Loucy (cell line): Measurements from ENCODE around the gene SNRPD1.

Source experiments
- H2AFZ ChIP-seq: fragments of 200-600 bp; sonication (generic); 2 replicates; pipeline ENCODE4 v1.6.0; 2016; ENCODE audit warnings: antibody characterized with exemption, mild to moderate bottlenecking, low read length, moderate library complexity
- H3F3A ChIP-seq: fragments of 200-600 bp; 2 replicates; pipeline ENCODE4 v1.6.0; 2016; ENCODE audit warnings: antibody characterized with exemption, low read depth, mild to moderate bottlenecking
- H3K27me3 ChIP-seq: fragments of 200-600 bp; sonication (generic); 2 replicates; pipeline ENCODE4 v1.6.1; 2014; ENCODE audit warnings: low read length, mild to moderate bottlenecking; ENCODE audit not compliant: insufficient read depth, poor library complexity, severe bottlenecking
- H3K36me3 ChIP-seq: fragments of 200-600 bp; sonication (generic); 2 replicates; pipeline ENCODE4 v1.6.1; 2016; ENCODE audit warnings: low read length; ENCODE audit not compliant: insufficient read depth
- H3K4me1 ChIP-seq: fragments of 200-600 bp; sonication (generic); 2 replicates; pipeline ENCODE4 v1.5.1; 2014; ENCODE audit warnings: low read length, mild to moderate bottlenecking; ENCODE audit not compliant: insufficient read depth, poor library complexity, severe bottlenecking
- H3K4me2 ChIP-seq: fragments of 200-600 bp; sonication (generic); 2 replicates; pipeline ENCODE4 v1.6.0; 2014; ENCODE audit warnings: antibody characterized with exemption, low read length, low read depth, mild to moderate bottlenecking; ENCODE audit not compliant: poor library complexity, severe bottlenecking
- H3K4me3 ChIP-seq: fragments of 200-600 bp; sonication (generic); 2 replicates; pipeline ENCODE4 v1.5.1; 2014; ENCODE audit warnings: low read length, mild to moderate bottlenecking, mixed read lengths; ENCODE audit not compliant: poor library complexity, severe bottlenecking
- H3K79me2 ChIP-seq: fragments of 200-600 bp; sonication (generic); 2 replicates; pipeline ENCODE4 v1.6.1; 2014; ENCODE audit warnings: low read length; ENCODE audit not compliant: insufficient read depth
- H3K9ac ChIP-seq: fragments of 200-600 bp; sonication (generic); 2 replicates; pipeline ENCODE4 v1.6.0; 2014; ENCODE audit warnings: mild to moderate bottlenecking, low read depth, low read length, moderate library complexity; ENCODE audit not compliant: poor library complexity, severe bottlenecking
- H3K9me2 ChIP-seq: fragments of 200-600 bp; sonication (generic); replicated peaks from 2 replicates; pipeline ENCODE4 v1.6.1; 2016; ENCODE audit warnings: low read depth, low read length, mixed read lengths
- H3K9me3 ChIP-seq: fragments of 200-600 bp; sonication (generic); 2 replicates; pipeline ENCODE4 v1.6.1; 2014; ENCODE audit warnings: mild to moderate bottlenecking, antibody characterized with exemption, low read length, low read depth; ENCODE audit not compliant: insufficient read depth
- H4K20me1 ChIP-seq: fragments of 200-600 bp; sonication (generic); 2 replicates; pipeline ENCODE4 v1.6.0; 2014; ENCODE audit warnings: antibody characterized with exemption, low read length, mild to moderate bottlenecking; ENCODE audit not compliant: insufficient read depth, poor library complexity, severe bottlenecking
- EZH2phosphoT487 ChIP-seq: fragments of 200-600 bp; IDR thresholded peaks from 2 replicates; pipeline ENCODE4 v1.6.1; 2018; ENCODE audit warnings: antibody characterized with exemption, mild to moderate bottlenecking, moderate library complexity, borderline replicate concordance
- TF ChIP-seq, protein P1 (sequence below): fragments of 200-600 bp; sonication (generic); conservative IDR thresholded peaks from 2 replicates; pipeline ENCODE4 v1.5.1; 2014; ENCODE audit warnings: mild to moderate bottlenecking, antibody characterized with exemption, low read length

SNRPD1 gene

DNA sequence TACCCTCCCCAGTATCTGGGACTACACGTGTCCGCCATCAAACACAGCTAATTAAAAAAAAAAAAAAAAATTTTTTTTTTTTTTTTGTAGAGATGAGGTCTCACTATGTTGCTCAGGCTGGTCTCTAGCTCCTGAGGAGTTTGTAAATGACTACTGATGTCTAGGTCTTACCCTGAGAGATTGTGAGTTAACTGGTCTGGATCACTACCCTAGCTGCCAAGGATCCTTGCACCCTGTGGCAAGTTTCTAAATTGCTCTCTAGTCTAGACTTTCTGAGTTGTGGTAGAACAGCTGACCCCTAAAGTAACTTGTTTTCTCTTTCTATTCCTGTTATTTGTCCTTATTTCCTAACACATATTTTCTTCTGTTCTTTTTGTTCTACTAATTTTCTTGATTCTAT, 48.0 kb downstream of the SNRPD1 start:
- Histone ChIP-seq H3K36me3 (peaks cover 6% of the 10 kb centered on the region; the same call in 1 of the 2 replicates), H3K27me3 (no peaks in the 10 kb centered on the region)
- no peak for TF ChIP-seq EZH2phosphoT487
- TF ChIP-seq, protein P1, sequence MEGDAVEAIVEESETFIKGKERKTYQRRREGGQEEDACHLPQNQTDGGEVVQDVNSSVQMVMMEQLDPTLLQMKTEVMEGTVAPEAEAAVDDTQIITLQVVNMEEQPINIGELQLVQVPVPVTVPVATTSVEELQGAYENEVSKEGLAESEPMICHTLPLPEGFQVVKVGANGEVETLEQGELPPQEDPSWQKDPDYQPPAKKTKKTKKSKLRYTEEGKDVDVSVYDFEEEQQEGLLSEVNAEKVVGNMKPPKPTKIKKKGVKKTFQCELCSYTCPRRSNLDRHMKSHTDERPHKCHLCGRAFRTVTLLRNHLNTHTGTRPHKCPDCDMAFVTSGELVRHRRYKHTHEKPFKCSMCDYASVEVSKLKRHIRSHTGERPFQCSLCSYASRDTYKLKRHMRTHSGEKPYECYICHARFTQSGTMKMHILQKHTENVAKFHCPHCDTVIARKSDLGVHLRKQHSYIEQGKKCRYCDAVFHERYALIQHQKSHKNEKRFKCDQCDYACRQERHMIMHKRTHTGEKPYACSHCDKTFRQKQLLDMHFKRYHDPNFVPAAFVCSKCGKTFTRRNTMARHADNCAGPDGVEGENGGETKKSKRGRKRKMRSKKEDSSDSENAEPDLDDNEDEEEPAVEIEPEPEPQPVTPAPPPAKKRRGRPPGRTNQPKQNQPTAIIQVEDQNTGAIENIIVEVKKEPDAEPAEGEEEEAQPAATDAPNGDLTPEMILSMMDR, result no peak

DNA sequence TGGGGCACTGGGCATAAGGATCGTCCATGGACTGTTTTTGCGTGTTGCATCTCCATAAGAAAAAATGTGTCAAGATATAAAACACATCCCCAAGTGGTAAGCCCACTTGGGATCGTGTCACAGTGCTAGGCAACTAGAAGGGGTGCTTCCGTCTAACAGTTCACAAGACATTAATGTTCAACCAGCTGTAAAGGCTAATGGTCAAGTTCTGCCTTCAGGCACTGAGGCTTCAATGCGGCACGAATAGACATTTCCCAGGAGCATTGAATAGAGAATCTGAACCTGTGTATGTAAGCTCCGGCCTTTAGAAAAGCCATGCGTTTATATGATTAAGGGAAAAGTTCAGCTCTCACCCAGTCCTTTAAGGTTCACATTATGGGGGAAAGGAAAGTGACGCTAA, 50.5 kb downstream of the SNRPD1 start:
- Histone ChIP-seq H3K27me3 (no peaks in the 10 kb centered on the region), H3K4me1 (no peaks in the 10 kb centered on the region), H4K20me1 (no peaks in the 10 kb centered on the region), H2AFZ (no peak overlapping the region), H3F3A (no peaks in the 10 kb centered on the region), H3K4me3 (no peak overlapping the region), H3K9me3 (no peaks in the 10 kb centered on the region), H3K4me2 (no peak overlapping the region), H3K36me3 (peaks cover 6% of the 10 kb centered on the region; the same call in 1 of the 2 replicates), H3K9ac (no peak overlapping the region), H3K79me2 (no peaks in the 10 kb centered on the region), H3K9me2 (no peaks in the 10 kb centered on the region)
- TF ChIP-seq, protein P1, result no peak
- TF ChIP-seq EZH2phosphoT487, result no peak

More for the DNA sequence above, 48.0 kb downstream of the SNRPD1 start:
- Histone ChIP-seq H3K9me2 (no peaks in the 10 kb centered on the region), H3K79me2 (no peaks in the 10 kb centered on the region), H3F3A (no peaks in the 10 kb centered on the region), H3K4me2 (no peak overlapping the region), H3K9me3 (no peaks in the 10 kb centered on the region), H2AFZ (no peak overlapping the region), H3K9ac (no peak overlapping the region), H3K4me3 (no peak overlapping the region), H4K20me1 (no peaks in the 10 kb centered on the region), H3K4me1 (no peaks in the 10 kb centered on the region)

DNA sequence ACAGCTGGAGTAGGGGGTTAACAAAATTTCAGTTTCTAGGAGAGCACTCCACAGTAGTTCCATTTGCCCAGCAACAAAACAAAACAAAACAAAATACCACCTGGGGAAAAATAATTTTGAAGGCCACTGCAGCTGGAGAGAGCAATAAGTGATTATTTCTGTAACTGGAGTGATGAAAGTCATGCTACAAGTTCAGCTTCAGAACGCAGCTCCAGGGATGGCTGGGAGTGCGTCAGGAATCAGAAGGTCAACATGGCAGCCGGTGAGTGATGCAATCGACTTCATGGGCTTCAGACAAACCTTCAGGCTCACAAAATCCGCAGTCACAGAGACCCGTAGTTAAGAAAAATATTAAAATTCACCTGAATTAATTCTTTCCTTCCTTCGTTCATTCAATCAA, 51.5 kb downstream of the SNRPD1 start:
- H2AFZ ChIP-seq, result no peak overlapping the region
- H3K79me2 ChIP-seq, result no peaks in the 10 kb centered on the region
- TF ChIP-seq EZH2phosphoT487, result no peak
- TF ChIP-seq, protein P1, result no peak
- H3K4me3 ChIP-seq, result no peak overlapping the region
- no peaks in the 10 kb centered on the region for H3K9me3 ChIP-seq
- H3K36me3 ChIP-seq, result peaks cover 6% of the 10 kb centered on the region; the same call in 1 of the 2 replicates
- no peak overlapping the region for H3K4me2 ChIP-seq
- no peaks in the 10 kb centered on the region for H3F3A ChIP-seq
- no peaks in the 10 kb centered on the region for H4K20me1 ChIP-seq
- H3K4me1 ChIP-seq, result no peaks in the 10 kb centered on the region
- H3K9me2 ChIP-seq, result no peaks in the 10 kb centered on the region
- no peak overlapping the region for H3K9ac ChIP-seq
- H3K27me3 ChIP-seq, result no peaks in the 10 kb centered on the region
